ENCODE measurements around the gene U2AF1.
"Not testable (repeated sequence)": the region's sequence is repeated elsewhere in the genome, so short reads cannot be mapped to it uniquely, and the experiment has no call there.

The U2AF1 gene

DNA sequence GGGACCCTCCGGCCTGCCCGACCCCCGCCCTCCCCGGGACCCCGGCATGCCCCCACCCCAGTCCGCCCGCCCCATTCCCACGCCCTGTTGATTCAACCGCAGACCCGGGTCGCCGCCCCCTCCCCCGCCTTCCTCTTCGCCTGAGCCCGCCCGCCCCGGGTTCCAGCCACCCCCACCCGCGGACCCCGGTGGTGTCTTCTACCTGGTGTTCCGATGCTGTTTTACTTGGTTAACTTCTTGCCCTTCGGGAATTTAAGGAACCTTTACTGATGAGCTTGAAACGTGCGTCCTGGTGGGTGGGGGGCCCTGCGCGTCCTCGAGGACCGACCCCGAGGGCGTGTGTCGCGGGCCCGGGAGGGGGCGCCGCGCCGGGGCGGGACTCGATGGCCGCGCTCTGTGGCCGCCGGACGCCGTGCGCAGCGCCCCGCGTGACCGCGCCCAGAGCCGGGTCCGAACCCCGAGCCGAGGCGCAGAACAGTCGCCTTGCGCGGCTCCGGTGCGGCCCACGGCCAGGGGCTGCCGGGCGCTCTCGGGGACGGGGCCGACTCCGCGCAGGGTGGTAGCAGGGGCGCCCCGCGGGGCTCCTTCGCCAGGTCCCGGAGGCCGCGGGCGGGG lies 31.2 kb downstream of the U2AF1 start:
- DNase-seq, result not testable (repeated sequence)

DNA sequence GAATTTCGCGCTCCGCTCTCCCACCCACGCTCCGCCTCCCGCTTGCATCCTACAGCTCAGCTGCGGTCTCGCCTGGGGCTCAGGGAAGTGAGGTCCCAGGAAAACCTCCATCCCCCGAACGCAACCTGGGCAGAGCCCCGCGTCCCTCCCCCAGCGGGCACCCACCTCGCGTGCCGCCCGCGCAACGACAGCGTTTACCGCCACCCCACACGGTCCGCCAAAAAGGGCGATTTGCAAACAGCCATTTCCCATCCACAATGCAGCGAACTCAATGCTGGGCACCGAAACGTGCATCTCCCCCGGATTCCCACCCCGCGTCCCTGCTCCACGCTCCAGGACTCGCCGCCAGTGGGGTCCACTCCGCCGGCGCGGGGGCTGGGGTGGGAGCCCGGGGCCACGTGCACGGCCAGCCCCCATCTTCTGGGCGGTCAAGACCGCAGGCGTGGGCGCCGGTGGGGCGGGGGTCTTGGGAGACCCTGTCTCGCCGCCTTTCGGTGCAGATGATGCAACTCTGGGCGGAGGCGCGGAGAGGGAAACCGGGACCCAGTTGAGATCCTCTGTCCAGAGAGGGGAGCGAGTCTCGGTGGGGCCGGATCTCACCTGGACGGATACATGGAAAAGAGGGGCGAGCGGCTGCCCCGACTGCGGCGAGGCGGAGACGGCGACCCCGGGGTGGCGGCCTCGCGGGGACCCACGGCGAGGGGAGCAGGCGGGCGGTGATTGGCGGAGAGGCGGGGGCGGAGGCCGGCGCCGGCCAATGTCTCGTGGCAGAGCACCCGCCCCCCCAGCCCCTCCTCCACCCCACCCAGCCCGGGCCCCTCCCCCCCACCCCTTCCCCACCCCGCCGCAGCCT lies 32.0 kb downstream of the U2AF1 start, which contains the start of gene CBS:
CBS (minus strand) TSS at position 666 of the 853 bp plus-strand sequence. CDS start 3,642 bp downstream, outside the sequence.
- not testable (repeated sequence) for DNase-seq

DNA sequence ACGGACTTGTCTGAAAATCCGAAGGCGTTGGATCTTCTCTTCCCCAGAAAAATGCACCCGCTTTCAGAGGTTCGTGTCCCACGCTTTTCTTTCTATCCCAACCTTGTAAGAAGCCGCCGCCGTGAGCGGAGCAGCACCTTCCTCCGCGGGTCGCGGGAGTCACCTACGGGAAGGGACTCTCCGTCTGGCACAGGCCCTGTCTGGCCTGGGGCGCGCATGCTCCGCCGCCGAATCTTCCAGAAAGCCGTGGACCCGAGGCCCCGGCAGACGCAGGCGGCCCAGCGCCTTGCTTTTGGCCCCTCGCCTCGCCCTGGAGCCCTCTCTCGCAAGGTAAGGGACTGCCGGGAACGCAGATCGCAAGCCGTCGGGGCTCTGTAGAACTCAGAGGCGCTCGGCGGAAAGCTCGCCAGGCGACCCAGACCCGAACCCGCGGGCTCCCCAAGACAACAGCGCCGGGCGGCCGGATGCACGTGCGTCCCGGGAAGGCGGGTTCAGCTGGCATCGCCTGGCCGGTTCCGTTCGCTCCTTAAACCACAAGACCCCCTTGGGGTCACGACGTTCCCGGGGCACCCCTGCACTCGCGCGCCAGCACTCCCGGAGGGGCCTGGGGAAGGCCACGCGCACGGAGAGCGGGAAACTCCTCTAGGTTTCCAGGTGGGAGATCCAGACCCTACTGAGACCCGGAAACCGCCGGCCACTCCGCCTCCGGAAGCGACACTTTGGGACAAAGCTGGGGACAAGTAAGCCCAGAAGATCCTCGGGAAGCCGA lies 32.8 kb downstream of the U2AF1 start:
- not testable (repeated sequence) for DNase-seq

DNA sequence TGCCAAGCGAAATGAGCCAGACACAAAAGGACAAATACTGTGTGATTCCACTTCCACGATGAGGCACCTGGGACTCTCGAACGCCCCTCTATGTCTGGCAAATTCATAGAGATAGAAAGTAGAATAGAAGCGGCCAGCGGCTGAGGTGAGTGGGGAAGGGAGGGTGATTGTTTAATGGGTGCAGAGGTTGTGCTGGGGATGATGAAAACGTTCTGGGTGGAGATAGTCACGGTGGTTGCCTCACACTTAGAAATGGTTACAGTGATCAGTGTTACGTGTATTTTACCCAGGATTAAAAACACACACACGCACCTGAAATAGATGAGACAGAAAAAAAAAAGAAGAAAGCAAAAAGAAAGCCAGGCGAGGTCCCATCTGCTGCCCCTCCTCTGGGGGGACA lies 34.6 kb downstream of the U2AF1 start:
- not testable (repeated sequence) for DNase-seq

DNA sequence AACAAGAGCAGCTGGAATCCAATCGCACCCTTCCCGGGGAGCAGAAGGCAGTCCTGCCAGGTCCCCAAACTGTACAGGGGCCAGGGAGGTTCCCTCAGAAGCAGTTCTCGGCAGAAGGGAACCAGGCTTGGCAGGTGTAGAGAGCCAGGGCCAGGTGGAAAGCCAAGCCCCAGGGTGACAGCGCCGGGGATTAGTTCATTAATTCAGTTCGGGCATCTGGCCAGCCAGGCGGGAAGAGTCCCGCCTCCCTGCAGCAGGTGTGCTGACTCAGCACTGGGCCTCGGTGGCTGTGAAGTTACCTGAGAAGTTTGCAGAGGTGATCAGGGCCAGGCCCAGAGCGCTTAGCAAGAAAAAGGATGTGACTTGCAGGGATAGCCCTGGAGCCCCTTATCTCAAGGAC lies 37.7 kb downstream of the U2AF1 start:
- DNase-seq, result not testable (repeated sequence)

DNA sequence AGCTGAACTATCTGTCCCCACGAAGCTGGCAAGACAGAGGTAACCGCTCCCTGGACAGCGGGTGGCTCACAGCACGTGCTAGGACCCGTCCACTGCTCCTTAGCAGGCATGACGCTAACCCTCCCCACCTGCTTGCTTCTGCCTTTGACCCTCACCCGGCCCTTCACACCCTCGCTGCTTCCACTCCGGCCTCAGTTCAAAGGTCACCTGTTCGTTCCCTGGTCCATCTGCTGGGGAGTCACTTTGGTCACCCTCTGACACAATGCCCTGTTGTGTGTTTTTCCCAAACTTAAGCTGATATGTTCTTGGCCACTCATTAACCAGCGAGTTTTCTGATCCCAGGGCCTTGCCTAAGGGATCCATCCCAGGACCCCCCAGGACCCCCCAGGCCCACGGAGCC lies 39.3 kb downstream of the U2AF1 start:
- not testable (repeated sequence) for DNase-seq

DNA sequence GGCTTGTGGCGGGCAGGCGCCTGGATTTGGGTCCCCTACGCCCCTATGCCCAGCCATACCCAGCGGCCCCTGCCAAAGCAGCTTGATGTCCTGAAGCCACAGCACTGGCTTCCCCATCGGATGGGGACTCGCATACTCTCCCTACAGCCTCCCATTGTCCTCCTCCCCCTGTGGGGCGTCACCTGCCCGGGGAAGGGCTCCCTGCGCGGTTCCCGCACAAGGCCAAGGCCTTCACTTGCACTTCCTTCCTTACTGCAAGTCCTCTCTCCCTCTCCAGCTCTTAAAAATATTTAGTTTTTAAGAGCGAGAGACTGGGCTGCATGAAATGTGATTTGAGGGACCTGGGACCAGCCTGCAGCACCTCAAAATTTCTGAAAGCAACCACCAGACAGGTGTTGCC lies 40.7 kb downstream of the U2AF1 start:
- DNase-seq, result not testable (repeated sequence)

DNA sequence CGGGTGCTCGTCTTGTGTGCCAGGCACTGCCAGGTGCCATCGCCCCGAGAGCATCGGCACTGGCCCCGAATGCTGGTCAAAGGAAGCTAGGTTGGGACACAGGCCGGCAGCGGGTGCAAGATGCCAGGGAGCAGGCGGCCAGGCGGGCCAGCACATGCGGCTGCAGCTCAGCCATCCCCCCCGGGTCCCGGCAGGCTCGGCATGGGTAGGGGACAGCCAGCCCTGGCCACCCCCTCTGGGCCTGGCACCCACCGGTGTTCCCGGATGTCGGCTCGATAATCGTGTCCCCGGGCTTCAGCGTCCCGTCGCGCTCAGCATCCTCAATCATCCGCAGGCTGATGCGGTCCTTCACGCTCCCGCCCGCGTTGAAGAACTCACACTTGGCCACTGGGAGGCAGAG lies 41.4 kb downstream of the U2AF1 start:
- DNase-seq, result not testable (repeated sequence)

DNA sequence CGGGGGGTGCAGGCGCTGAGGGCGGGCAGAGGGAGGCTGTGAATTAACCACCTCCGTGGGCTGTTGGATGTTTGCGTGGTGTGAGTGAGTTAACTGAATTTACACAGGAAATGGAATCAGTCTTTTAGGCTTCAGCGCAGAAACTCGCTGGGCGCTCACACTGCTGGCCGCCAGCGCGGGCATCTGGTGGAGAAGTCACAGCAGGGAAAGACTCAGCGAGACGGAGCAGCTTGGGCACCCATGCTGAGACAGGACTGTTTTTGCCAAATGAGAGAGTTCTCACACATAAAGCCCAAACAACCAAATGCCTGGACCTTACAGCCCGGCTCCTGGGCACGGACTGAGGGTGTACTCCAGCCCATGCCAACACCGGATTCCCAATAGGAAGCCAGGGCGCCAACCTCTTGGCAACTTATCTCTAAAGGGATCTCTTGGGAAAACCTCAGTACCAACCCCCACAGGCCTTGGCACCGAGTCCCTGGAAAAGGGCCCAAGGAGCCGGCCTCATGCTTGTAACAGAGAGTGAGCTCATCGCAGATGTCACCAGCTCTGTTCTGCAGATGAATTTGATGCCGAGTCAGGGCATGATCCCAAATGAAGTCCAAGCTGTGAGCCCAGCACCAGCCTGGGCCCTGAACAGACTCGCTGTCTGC lies 43.0 kb downstream of the U2AF1 start:
- not testable (repeated sequence) for DNase-seq

DNA sequence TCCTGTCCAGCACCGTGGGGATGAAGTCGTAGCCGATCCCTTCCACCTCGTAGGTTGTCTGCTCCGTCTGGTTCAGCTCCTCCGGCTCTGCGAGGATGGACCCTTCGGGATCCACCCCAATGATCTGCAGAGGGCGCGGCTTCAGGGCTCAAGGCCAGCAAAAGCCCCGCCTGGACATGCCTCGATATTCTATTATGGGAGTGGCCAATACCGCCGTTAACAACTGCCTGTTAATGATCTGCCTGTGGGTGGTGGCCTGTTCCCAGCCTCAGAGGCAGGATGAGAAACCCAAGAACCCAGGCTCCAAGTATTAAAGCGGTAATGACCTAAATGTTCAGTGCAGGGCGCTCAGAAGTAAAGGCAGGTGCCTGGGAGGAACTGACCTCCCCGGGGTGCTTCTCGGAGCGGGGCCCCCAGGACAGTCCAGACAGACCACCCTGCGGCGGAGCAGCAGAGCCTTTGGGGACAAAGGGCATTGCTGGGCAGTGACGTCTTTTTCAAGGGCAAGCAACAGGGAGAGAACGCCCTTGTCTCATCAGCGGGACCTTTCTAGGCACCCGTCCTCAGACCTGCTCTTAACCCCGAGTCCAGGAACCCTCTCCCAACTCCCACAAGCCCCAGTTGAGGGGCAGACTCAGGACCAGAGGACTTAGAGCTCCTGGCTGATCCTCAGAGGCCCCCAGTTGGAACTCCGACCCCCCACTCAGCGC lies 44.3 kb downstream of the U2AF1 start:
- not testable (repeated sequence) for DNase-seq

DNA sequence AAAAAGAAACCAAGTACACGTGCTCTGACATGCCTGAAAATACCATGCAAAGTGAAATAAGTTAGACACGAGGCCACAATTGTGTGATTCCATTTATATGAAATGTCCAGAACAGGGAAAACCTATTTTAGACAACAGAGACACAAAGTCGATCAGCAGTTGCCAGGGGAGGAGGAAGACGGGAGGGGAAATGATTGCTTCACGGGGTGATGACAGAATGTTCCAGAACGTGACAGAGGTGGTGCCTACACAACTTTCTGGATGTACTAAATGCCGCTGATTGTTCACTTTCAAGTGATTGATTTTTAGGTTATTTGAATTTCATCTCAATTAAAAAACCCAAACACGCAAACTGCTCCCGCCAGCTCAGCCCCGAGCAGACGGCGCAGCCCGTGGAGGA lies 54.3 kb downstream of the U2AF1 start:
- not testable (repeated sequence) for DNase-seq

DNA sequence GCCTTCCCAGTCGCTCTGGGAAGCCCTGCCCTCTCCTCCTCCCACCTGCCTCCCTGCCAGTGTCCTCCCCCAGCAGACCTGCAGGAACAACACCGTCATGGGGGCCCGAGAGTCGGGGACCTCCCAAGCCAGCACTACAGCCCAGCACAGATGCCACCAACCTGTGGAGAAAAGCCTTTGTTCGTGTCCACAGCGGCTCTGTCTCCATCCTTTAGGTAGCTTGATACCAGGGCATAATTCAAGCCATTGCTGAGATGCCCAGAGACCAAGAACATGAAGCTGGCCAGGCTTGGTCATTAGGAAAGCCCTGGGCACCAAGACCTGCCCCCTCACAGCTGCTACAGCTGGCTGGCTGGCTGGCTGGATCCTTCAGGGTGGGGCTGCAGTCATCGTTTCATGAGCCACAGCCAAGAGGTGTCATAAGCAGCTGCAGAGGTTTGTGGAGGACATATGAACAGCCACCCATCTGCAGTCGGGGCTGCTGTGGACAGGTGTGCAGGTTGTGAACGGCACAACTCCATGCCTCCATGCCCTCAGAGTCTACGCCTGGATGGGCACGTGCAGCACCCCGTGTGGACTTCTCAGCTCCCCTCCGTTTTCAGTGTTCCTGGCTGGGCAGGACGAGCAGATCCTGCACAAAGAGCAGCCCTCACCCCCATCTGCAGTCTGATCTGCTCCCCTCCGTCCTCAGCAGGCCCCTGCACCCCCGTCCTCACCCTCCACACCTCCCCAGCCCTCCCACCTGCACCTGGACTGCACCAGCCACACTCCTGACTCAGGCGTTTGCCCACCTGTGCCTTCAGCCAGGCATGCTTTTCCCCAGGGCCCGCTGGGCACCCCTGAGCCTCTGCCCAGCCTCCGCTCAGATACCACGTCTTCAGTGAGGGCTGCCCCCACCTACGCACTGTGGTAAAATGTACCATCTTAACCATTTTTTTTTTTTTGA lies 61.2 kb downstream of the U2AF1 start:
- not testable (repeated sequence) for DNase-seq

DNA sequence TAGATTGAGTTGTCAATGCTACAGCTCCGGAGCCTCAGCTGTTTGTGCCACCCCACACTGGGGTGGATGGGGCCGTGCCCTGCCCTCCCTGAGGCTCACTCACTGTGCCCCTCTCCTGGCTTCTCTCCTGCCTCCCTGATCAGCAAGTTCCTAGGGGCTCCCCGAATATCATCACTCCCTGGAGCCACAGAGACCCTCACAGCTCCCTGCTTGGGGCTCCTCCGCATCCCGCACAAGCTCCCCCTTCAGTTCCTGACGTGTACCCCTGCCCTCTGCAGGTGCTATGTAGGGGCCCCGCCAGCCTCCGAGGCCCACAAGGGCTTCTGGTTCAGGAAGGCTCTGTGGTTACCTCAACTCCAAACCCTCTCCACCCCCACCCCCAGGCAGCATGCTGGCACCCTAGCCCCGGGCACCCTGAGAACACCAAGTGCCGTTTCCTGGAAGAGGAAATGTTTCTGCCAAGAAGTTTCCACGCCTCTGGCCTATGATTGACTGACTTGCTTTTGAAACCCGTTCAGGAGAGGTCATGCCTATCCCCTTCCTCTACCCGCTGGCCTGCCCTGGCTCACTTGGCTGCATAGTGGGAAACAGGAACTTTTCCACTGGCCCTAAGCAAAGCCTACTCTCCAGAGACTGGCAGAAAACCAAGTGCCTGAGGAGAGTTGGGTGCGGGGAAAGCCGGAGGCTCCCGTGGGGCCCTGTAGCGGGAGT lies 62.0 kb downstream of the U2AF1 start:
- DNase-seq, result not testable (repeated sequence)

DNA sequence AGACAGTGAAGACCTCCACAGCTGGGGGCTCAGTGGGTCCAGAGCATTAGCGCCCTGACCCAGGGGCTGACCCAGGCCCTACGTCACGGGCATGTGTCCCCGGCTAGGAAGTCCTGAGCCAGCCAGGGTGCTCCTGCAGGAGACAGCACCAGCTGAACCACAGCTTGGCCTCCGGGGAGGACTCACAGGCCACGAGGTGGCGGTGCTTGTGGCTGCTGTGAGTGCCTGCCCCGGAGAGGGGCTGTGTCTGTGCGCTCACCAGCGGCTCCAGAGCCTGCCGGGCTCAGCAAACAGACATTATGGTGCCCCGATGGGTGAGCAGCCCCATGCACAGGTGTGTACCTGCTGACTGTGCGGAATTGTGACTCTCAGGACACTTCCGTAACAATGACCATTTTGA lies 62.8 kb downstream of the U2AF1 start:
- not testable (repeated sequence) for DNase-seq

DNA sequence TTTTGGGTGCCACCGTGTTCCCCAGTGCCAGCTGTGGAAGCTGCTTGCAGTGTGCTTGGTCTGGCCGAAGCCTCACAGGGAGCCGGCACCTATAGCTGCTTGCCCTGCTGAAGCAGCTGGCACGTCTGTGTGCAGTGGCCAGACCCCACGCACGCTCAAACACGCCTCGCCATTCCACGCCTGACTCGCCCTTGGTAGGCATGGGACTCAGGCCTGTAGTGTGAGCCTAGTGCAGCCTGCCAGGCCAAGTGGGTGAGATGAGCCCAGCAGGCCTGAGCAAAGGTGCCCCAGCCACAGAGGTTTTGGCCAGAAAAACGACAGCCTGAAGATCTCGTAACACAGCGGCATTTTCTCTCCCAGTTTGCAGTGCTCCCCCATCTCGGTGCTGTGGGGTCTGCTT lies 64.1 kb downstream of the U2AF1 start:
- not testable (repeated sequence) for DNase-seq
